Immature natural killer cell (primary cell): ENCODE data around the gene TMPRSS7. TPM values are rescaled to one million over a fixed set of nuclear protein-coding genes. Genes with fewer than 3 reads are reported as not detected.

Experiments used
- DNase-seq, 3 donors: peaks; one replicate each; pipeline ENCODE4 v3.0.0; 2022; ENCODE audit warnings: mixed read lengths in 1 of 3
- H3K27ac Mint-ChIP-seq, 6 donors: one replicate each; pipeline ENCODE4 v1.8.0; 2020; ENCODE audit warnings: mixed read lengths in 6 of 6, mild to moderate bottlenecking in 5 of 6, inconsistent platforms in 4 of 6, moderate library complexity in 3 of 6
- H3K27me3 Mint-ChIP-seq, 3 donors: one replicate each; pipeline ENCODE4 v1.8.0; 2020 to 2021; ENCODE audit warnings: low read depth in 3 of 3, mild to moderate bottlenecking in 3 of 3, mixed read lengths in 3 of 3, moderate library complexity in 3 of 3, inconsistent platforms in 1 of 3
- H3K36me3 Mint-ChIP-seq, 3 donors: one replicate each; pipeline ENCODE4 v1.8.0; 2020; ENCODE audit warnings: mixed read lengths in 3 of 3, inconsistent platforms in 2 of 3, mild to moderate bottlenecking in 2 of 3
- H3K4me1 Mint-ChIP-seq, 2 donors: one replicate each; pipeline ENCODE4 v1.8.0; 2020; ENCODE audit warnings: inconsistent platforms in 2 of 2, mild to moderate bottlenecking in 2 of 2, mixed read lengths in 2 of 2, moderate library complexity in 1 of 2
- H3K4me3 Mint-ChIP-seq, 5 donors: one replicate each; pipeline ENCODE4 v1.8.0; 2020; ENCODE audit warnings: mild to moderate bottlenecking in 5 of 5, mixed read lengths in 5 of 5, inconsistent platforms in 3 of 5, moderate library complexity in 3 of 5
- H3K9me3 Mint-ChIP-seq, 6 donors: one replicate each; pipeline ENCODE4 v1.8.0; 2020; ENCODE audit warnings: mild to moderate bottlenecking in 6 of 6, mixed read lengths in 6 of 6, inconsistent platforms in 4 of 6, moderate library complexity in 3 of 6
- polyA plus RNA-seq, 3 donors: library from polyadenylated mRNA; unstranded; fragments of 300-500 nt; fragmentation: Illumina TruSeq; gene quantifications; one replicate each; pipeline ENCODE4 v1.2.3, GENCODE V29; 2021

TMPRSS7 gene, protein sequence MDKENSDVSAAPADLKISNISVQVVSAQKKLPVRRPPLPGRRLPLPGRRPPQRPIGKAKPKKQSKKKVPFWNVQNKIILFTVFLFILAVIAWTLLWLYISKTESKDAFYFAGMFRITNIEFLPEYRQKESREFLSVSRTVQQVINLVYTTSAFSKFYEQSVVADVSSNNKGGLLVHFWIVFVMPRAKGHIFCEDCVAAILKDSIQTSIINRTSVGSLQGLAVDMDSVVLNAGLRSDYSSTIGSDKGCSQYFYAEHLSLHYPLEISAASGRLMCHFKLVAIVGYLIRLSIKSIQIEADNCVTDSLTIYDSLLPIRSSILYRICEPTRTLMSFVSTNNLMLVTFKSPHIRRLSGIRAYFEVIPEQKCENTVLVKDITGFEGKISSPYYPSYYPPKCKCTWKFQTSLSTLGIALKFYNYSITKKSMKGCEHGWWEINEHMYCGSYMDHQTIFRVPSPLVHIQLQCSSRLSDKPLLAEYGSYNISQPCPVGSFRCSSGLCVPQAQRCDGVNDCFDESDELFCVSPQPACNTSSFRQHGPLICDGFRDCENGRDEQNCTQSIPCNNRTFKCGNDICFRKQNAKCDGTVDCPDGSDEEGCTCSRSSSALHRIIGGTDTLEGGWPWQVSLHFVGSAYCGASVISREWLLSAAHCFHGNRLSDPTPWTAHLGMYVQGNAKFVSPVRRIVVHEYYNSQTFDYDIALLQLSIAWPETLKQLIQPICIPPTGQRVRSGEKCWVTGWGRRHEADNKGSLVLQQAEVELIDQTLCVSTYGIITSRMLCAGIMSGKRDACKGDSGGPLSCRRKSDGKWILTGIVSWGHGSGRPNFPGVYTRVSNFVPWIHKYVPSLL
- polyA plus RNA-seq: not detected

DNA sequence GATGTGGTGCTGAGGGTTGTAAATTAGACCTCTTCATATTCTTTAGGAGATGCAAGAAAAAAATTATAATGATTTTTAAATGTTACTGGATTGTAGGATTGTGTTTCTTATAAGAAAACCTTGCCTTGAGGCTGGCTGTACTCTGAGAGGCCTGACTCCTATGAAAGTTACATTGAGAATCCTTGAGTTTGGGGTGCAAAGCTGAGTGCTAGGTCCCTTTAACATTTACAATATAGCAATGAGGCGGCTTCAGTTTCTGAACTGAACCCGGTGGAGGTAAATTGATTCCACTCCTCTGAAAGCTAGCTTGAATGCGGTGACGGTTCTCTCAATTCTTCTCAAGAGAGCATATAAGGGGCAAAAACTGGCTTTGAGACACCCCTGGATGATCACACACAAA, at the start of gene TMPRSS7:
TMPRSS7 (plus strand) TSS at position 301 of the 400 bp plus-strand sequence. CDS start 110 bp downstream, outside the sequence.
- Mint-ChIP-seq H3K4me3 (no peak within 1 kb of the TSS), H3K27me3 (peaks cover 0 to 3% (median 2%) of the 10 kb centered on the region in 3 donors), H3K36me3 (no peaks in the 10 kb centered on the region), H3K9me3 (no peaks in the 10 kb centered on the region), H3K27ac (peak within 1 kb of the TSS in 1 of 6 donors; percentile 1), H3K4me1 (no peaks in the 10 kb centered on the region)
- DNase-seq: no peak

DNA sequence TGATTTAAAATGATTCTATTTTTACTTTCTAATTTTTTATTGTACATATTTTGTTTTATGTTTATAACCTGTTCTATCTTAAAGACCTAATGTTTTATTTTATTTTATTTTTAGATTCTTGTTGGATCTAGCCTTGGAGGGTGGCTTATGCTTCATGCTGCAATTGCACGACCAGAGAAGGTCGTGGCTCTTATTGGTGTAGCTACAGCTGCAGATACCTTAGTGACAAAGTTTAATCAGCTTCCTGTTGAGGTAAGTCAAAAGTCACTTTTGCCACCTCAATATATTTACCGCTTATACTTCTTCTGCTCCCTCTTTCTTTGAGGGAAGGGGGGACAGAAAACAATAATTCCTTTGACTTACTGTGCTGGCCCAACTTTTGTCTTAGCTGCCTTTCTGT, 47.7 kb upstream of the TMPRSS7 start:
- Mint-ChIP-seq H3K27ac (peak overlapping the region in 4 of 6 donors; percentile 6 to 38 (median 22)), H3K27me3 (no peaks in the 10 kb centered on the region), H3K4me3 (no peak overlapping the region), H3K9me3 (no peaks in the 10 kb centered on the region), H3K36me3 (peaks cover 14 to 25% (median 16%) of the 10 kb centered on the region in 3 donors), H3K4me1 (peaks cover 12 to 49% of the 10 kb centered on the region in 2 donors)
- no peak for DNase-seq

DNA sequence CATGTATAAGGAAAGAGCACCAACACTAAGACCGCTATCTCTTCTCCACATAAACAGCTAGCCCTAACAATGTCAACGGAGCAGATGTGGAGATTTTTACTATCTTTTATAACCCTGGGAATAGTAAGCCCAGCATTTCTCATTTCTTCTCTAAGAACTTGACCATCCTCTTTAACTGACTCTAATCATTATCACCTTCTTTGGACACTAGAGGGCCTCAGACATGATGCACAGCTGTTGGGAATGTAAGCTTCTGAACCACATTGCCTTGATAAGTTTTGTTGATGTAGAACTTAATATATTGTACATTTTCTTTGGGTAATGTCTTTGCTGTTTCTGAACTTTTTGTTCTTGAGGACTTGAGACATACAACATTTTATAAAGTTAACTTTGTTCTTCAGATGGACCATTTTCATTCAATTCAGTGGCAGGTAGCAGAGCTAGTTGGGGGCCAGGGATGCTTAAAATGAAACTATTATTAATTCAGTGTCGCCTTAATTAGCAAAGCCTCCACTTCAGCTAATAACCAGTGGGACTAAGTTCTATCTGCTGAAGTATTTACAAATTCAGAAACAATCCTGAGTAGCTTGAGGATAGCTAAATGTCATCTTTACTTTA, 45.4 kb upstream of the TMPRSS7 start:
- no peaks in the 10 kb centered on the region for H3K9me3 Mint-ChIP-seq
- H3K4me1 Mint-ChIP-seq: peaks cover 4 to 27% of the 10 kb centered on the region in 2 donors
- H3K27ac Mint-ChIP-seq: no peak overlapping the region
- no peak overlapping the region for H3K4me3 Mint-ChIP-seq
- H3K27me3 Mint-ChIP-seq: no peaks in the 10 kb centered on the region
- DNase-seq: peak; percentile 9 to 23 (median 14)
- H3K36me3 Mint-ChIP-seq: peaks cover 22 to 34% (median 24%) of the 10 kb centered on the region in 3 donors

DNA sequence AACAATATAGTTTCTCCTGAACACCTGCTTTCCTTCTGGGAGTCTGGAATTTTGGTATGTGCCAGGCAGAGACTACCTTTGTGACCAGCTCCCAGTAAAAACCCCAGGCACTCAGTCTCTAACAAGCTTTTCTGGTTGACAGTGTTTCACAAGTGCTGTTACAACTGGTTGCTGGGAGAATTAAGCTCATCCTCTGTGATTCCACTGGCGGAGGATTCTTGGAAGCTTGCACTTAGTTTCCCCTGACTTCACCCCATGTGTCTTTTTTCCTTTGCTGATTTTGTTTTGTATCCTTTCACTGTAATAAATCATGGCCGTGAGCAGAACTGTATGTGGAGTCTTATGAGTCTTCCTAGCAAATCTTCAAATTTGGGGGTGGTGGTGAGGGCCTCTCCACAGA, 41.5 kb upstream of the TMPRSS7 start:
- Mint-ChIP-seq H3K27me3 (peaks cover 0 to 3% (median 1%) of the 10 kb centered on the region in 3 donors), H3K4me1 (peaks cover 4 to 5% of the 10 kb centered on the region in 2 donors), H3K4me3 (no peak overlapping the region), H3K27ac (no peak overlapping the region), H3K36me3 (peaks cover 21 to 26% (median 24%) of the 10 kb centered on the region in 3 donors), H3K9me3 (no peaks in the 10 kb centered on the region)
- no peak for DNase-seq

DNA sequence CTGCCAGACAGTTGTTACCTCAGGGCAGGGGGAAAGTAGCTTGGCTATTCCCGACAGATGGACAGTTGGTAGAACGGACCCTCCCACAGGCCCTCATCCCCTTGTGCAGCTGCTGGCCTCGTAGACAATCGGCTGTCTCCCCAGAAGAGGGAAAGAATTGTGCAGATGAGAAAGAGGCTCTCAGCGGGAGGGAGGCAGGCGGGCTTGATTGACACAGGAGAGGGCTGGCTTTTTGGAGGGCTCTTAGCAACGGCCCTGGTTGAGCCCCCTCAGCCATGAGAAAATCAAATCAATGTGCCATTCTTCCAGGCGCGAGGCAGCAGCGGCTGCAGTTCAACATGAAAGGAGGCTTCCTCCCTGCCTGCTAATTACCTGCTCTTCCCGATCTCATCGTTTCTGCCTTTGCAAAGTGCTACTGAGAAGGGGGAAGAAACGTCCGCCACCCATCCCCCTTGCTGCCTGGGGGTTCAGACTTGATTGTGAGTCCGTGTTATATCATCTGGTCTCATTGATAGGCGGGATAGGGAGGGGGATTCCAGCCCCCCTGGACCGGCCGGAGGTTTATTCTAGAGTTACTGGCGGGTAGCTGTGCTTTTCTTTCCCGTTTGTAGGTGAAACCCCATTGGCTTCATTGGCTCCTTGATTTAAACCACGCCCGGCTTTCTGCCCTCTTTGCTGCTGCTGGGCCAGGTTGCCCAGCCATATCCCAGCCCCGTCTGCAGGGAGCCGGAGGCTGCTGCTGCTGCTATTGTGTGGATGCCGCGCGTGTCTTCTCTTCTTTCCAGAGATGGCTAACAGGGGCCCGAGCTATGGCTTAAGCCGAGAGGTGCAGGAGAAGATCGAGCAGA, 35.7 kb upstream of the TMPRSS7 start, which contains the start of gene TAGLN3:
TAGLN3 (plus strand) TSS at position 287 of the 848 bp plus-strand sequence; CDS start at position 788, 501 bp downstream.
- Mint-ChIP-seq H3K27me3 (peaks cover 3 to 10% (median 7%) of the 10 kb centered on the region in 3 donors), H3K9me3 (no peaks in the 10 kb centered on the region), H3K4me1 (peaks cover 20 to 31% of the 10 kb centered on the region in 2 donors), H3K36me3 (peaks cover 5 to 11% (median 7%) of the 10 kb centered on the region in 3 donors), H3K4me3 (peak within 1 kb of the TSS; percentile 84 to 90 (median 86)), H3K27ac (peak within 1 kb of the TSS in 1 of 6 donors; percentile 14)
- DNase-seq: peak in 2 of 3 donors; percentile 12 to 16

DNA sequence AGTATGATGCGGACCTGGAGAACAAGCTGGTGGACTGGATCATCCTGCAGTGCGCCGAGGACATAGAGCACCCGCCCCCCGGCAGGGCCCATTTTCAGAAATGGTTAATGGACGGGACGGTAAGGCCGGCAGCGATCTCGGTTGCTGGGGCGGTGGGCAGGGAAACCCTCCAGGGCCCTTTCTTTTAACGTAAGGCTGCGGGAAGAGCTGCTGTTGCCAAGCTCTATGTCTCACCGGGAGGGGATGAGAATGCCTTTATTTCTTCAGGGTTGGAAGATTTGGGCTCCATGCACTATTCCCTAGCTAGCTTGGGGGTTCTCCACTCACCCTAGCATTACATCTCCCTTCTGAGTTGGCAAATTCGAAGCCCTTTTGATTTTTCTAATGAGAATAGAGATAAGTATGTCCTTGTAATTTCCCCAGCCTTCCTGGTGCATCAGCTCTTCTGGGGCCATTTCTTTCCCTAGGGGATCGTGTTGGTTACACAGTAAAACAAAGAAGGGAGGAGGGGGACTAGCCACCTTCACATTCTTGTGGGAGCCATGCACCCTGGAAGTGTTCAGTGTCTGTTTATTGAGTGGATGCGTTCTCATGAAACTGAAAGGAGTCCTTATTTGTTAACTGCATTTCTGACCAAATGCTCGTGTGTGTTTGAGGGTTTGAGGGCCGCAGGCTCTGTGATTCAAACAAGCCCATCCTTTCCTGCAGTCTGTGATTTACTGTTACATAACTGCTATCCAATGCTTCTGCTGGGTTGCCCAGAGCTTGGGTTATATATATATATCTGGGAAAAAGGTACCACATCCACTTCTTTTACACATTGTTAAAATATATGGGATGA, 34.8 kb upstream of the TMPRSS7 start:
- Mint-ChIP-seq H3K27ac (no peak overlapping the region), H3K27me3 (peaks cover 3 to 10% (median 7%) of the 10 kb centered on the region in 3 donors), H3K4me1 (peaks cover 20 to 31% of the 10 kb centered on the region in 2 donors), H3K9me3 (no peaks in the 10 kb centered on the region), H3K4me3 (peak overlapping the region; percentile 84 to 90 (median 86)), H3K36me3 (peaks cover 5 to 11% (median 6%) of the 10 kb centered on the region in 3 donors)
- DNase-seq: no peak

DNA sequence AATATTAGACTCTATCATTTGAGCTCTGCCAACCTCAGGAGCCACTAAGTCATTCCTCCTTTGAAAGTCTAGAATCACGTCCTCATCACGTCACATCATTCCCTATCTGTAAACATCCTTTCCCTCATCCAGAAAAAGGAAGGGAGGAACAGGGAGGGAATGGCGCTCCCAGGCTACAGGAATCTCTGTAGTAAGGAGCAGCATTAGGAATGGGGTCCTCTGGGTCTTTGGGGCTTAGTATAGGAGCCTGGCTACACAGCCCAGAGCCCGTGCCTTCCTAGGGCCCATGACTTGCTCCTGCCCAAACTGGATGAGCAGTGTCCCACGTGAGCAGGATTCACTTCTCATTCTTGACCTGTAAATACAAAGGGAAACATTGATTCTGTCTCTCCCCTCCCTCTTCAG, 34.2 kb upstream of the TMPRSS7 start:
- peaks cover 20 to 31% of the 10 kb centered on the region in 2 donors for H3K4me1 Mint-ChIP-seq

DNA sequence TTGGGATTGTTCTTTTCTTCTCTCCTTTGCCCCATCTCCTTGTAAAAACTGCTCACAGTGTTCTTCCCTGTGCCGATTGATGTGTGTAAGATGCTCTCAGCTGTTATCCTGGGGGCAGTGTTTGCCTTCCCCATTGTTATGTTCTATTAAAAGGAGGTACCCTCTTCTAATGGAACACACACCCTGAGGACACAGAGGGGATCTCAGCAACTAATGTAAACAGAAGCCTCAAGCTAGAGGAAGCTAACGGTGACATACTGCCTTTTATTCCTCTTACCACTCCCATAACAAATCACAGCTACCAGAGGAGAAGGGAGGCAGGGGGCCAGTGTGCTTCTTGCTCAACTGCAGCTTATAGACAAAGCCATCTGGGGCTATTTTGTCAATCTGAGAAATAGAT, 33.6 kb upstream of the TMPRSS7 start:
- no peak for DNase-seq
- peak overlapping the region in 1 of 5 donors; percentile 4 for H3K4me3 Mint-ChIP-seq
- H3K27ac Mint-ChIP-seq: no peak overlapping the region
- H3K4me1 Mint-ChIP-seq: peaks cover 20 to 31% of the 10 kb centered on the region in 2 donors
- peaks cover 3 to 9% (median 7%) of the 10 kb centered on the region in 3 donors for H3K27me3 Mint-ChIP-seq
- H3K9me3 Mint-ChIP-seq: no peaks in the 10 kb centered on the region
- peaks cover 0 to 3% (median 0%) of the 10 kb centered on the region in 3 donors for H3K36me3 Mint-ChIP-seq

More for the DNA sequence above, 34.2 kb upstream of the TMPRSS7 start:
- Mint-ChIP-seq H3K27me3 (peaks cover 3 to 9% (median 7%) of the 10 kb centered on the region in 3 donors), H3K36me3 (peaks cover 2 to 6% (median 2%) of the 10 kb centered on the region in 3 donors), H3K4me3 (no peak overlapping the region), H3K9me3 (no peaks in the 10 kb centered on the region), H3K27ac (no peak overlapping the region)
- DNase-seq: no peak

DNA sequence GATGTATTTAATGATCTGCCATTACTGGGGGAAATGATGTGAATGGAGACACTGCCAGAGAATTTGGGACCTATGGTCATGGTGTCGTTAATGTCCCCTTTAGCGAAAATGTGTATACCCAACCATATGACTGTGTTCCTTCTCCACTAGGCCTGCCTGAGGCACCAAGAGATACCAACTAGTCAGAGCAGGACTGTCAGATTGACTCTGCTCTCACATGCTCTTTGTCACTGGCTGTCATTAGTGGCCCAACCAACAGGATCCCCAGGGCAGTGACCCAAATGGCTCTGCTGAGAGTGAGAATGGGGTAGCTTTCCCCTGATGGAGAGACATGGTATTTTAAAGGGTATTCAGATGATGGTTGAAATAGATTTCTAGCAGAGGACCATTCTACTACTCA, 33.0 kb upstream of the TMPRSS7 start:
- peaks cover 20 to 31% of the 10 kb centered on the region in 2 donors for H3K4me1 Mint-ChIP-seq
- H3K27ac Mint-ChIP-seq: no peak overlapping the region
- H3K36me3 Mint-ChIP-seq: no peaks in the 10 kb centered on the region
- DNase-seq: no peak
- H3K9me3 Mint-ChIP-seq: no peaks in the 10 kb centered on the region
- H3K27me3 Mint-ChIP-seq: peaks cover 3 to 9% (median 7%) of the 10 kb centered on the region in 3 donors
- H3K4me3 Mint-ChIP-seq: no peak overlapping the region

DNA sequence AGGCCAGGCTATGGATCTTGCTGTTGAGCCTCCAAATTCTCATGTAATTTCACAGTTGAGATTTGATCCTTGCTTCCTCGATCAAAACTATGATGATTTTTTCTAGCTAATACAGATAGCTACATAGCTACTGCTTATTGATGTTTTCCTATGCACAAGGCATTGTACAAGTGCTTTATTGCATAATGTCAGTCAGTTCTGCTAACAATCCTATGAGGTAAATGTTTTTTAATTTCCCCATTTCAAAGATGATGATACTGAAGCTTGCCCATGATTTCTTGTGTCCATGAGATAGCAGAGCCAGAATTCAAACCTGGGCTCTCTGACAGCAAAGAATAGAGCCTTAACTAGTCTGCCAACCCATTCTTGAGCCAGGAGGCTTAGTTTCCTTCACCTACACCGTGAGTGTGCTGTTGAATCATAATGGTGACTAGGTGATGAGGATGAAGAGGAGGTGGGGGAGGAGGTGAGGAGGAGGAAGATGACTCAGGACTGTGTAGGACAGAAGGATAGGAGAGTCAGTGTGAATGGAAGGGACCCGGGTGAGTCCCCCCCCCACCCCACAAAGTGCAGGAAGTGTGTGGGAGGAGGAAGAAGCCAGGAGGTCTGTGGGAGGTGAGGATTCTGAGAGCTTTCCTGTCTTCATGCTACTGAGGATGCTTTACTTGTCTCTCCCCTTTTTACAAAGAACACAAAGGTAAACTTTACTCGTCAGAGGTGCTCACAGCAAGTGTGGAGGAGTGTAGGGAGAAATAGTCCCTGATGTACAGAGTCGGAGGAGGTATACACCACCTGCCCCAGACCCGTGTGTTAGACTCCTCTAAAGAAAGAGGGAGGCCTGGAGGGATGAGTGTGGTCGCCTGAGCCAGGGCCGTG, 32.2 kb upstream of the TMPRSS7 start:
- Mint-ChIP-seq H3K9me3 (no peaks in the 10 kb centered on the region), H3K4me3 (no peak overlapping the region), H3K27me3 (peaks cover 3 to 9% (median 6%) of the 10 kb centered on the region in 3 donors), H3K36me3 (no peaks in the 10 kb centered on the region), H3K27ac (peak overlapping the region in 1 of 6 donors; percentile 2), H3K4me1 (peaks cover 20 to 31% of the 10 kb centered on the region in 2 donors)
- DNase-seq: no peak

DNA sequence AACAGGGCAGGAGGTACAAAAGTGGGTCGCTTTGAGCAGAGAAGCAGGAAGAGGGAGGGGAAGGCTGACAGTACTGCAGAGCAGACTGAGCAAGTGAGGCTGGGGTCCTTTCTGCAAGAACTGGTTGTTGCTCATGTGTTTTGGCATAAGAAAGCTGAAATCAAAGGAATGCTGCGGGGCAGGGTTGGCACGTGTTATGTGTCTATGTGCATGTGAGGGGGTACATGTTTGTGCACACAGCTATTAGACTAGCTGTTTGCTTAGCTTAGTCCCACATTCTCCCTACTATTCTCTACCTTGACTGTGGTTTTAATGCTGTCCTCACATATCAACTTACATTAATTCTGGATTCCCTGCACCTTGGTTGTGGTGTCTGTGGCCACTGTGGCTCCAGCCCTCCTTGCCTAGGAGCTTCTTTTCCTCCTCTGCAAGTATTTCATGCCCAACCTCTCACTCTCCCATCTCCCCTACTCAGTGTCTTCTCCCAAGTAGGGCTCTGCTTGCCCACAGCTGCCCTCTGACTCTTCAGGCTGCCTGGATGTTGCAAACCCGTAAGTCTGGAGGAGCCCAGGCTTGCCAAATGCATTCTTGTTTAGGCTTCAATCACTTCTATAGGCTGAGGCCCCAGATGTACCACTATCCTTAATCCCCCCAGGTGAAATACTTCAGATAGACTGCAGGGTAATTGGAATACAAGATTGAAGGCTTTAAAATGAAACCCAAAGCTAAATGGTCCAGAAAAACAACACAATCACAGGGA, 31.0 kb upstream of the TMPRSS7 start:
- Mint-ChIP-seq H3K4me3 (no peak overlapping the region), H3K36me3 (no peaks in the 10 kb centered on the region), H3K9me3 (no peaks in the 10 kb centered on the region), H3K27ac (peak overlapping the region in 1 of 6 donors; percentile 36), H3K4me1 (peaks cover 18 to 29% of the 10 kb centered on the region in 2 donors), H3K27me3 (peaks cover 2 to 9% (median 4%) of the 10 kb centered on the region in 3 donors)
- no peak for DNase-seq
